NCI-H2107 (cell line): ENCODE results near the gene ZBTB44.
"Not testable (repeated sequence)": the region's sequence is repeated elsewhere in the genome, so short reads cannot be mapped to it uniquely, and the experiment has no call there.

Experiments
- DNase-seq: peaks from one replicate; lab custom pipeline; 2025; lab: John Stamatoyannopoulos, UW

Gene ZBTB44

GRCh38 chr11:130249371-130249770, 65.3 kb downstream of the ZBTB44 start:
- DNase-seq: no peak

- no peak for DNase-seq
Measured at GRCh38 chr11:130247319-130247718, 67.4 kb downstream of the ZBTB44 start.

GRCh38 chr11:130246738-130247137, 68.0 kb downstream of the ZBTB44 start:
- DNase-seq: no peak

- no peak for DNase-seq
Measured at GRCh38 chr11:130246270-130246669, 68.4 kb downstream of the ZBTB44 start.

GRCh38 chr11:130245375-130245774, 69.3 kb downstream of the ZBTB44 start:
- DNase-seq: not testable (repeated sequence)

GRCh38 chr11:130244848-130245247, 69.9 kb downstream of the ZBTB44 start:
- no peak for DNase-seq

GRCh38 chr11:130243816-130244215, 70.9 kb downstream of the ZBTB44 start:
- DNase-seq: no peak

- no peak for DNase-seq
Measured at GRCh38 chr11:130241713-130242112, 73.0 kb downstream of the ZBTB44 start.

- no peak for DNase-seq
Measured at GRCh38 chr11:130237282-130238006, 77.3 kb downstream of the ZBTB44 start.

GRCh38 chr11:130234315-130234714, 80.4 kb downstream of the ZBTB44 start:
- no peak for DNase-seq

GRCh38 chr11:130233888-130234287, 80.8 kb downstream of the ZBTB44 start:
- not testable (repeated sequence) for DNase-seq

GRCh38 chr11:130233486-130233885, 81.2 kb downstream of the ZBTB44 start:
- DNase-seq: not testable (repeated sequence)

- no peak for DNase-seq
Measured at GRCh38 chr11:130227373-130227772, 87.3 kb downstream of the ZBTB44 start.

GRCh38 chr11:130223291-130223971, 91.3 kb downstream of the ZBTB44 start:
- DNase-seq: no peak

GRCh38 chr11:130220311-130221035, 94.2 kb downstream of the ZBTB44 start:
- no peak for DNase-seq

- DNase-seq: no peak
Measured at GRCh38 chr11:130219148-130219547, 95.6 kb downstream of the ZBTB44 start.

- no peak for DNase-seq
Measured at GRCh38 chr11:130218501-130219070, 96.1 kb downstream of the ZBTB44 start.

GRCh38 chr11:130217133-130218031, 97.3 kb downstream of the ZBTB44 start:
- no peak for DNase-seq

GRCh38 chr11:130216591-130217132, 98.1 kb downstream of the ZBTB44 start:
- no peak for DNase-seq

GRCh38 chr11:130216221-130216550, 98.5 kb downstream of the ZBTB44 start:
- DNase-seq: no peak

GRCh38 chr11:130215531-130216220, 99.0 kb downstream of the ZBTB44 start:
- no peak for DNase-seq
